ENCODE measurements around the gene BCL6. TPM values are rescaled to one million over a fixed set of nuclear protein-coding genes. Genes with fewer than 3 reads are reported as not detected.

Gene BCL6
- total and polyA plus RNA-seq, 2 of the 8 experiments (the other 6 are each of a cell fraction or from before 2014, with no cell fraction given) = 5.7 to 10.4 TPM

GRCh38 chr3:187720337-187720670, 25.0 kb downstream of the BCL6 start:
- POLR2A ChIA-PET (ENCODE audit: partially characterized antibody) = no interaction called here
- no peak overlapping the region for H3K27ac ChIP-seq (ENCODE audit: low read depth, low read length)
- CTCF ChIA-PET (ENCODE audit: partially characterized antibody) = interaction anchor here (0.6 to 23.0 kb wide), 13 partner anchors 18 to 1234 kb away, joined by 3 to 280 read pairs (median 4); partner anchors contain the start of genes BCL6 and RTP2
- no peaks in the 10 kb centered on the region for H3K27me3 ChIP-seq (replicated peaks in 1 of 4; ENCODE audit: control insufficient read depth in 3 of 4, extremely low read depth in 1 of 4, insufficient read depth in 3 of 4, low read length in 3 of 4)
- DNase-seq (ENCODE audit: low read depth in 1 of 2, low spot score in 2 of 2) (no peak), FAIRE-seq (no peak)
- H3K9ac ChIP-seq (replicated peaks in 1 of 4; ENCODE audit: extremely low read depth in 1 of 4, low read depth in 3 of 4, low read length in 3 of 4) = no peak overlapping the region
- no peak overlapping the region for H3K4me2 ChIP-seq (ENCODE audit: insufficient read depth in 1 of 2, low read depth in 2 of 2, low read length in 2 of 2)
- peak overlapping the region; percentile 65; the same call in 1 of the 2 replicates for H2BK15ac ChIP-seq (ENCODE audit: low read length)
- TF ChIP-seq GABPA (IDR thresholded peaks at IDR 0.05; ENCODE audit: borderline replicate concordance, insufficient read depth, low read length) (no peak), ZNF274 (IDR thresholded peaks at IDR 0.05; ENCODE audit: borderline replicate concordance, extremely low read depth, low read length) (no peak), TCF12 (IDR thresholded peaks at IDR 0.05; ENCODE audit: low read depth, low read length) (no peak), RNF2 (IDR thresholded peaks at IDR 0.05; ENCODE audit: borderline replicate concordance, low read depth, low read length, missing control alignments, poor library complexity, severe bottlenecking) (no peak), FOSL1 (IDR thresholded peaks at IDR 0.05; ENCODE audit: insufficient read depth, low read depth, low read length) (no peak)
- H3K14ac ChIP-seq (ENCODE audit: insufficient read length) = no peak overlapping the region
- H4K5ac ChIP-seq (ENCODE audit: insufficient read length, low read depth, low read length) = peak overlapping the region; percentile 10
- H4K8ac ChIP-seq (ENCODE audit: extremely low read depth, insufficient read depth, low read length) = no peak overlapping the region
- H3K56ac ChIP-seq (replicated peaks; ENCODE audit: insufficient read length, low read depth, low read length) = no peak overlapping the region
- no peaks in the 10 kb centered on the region for H3K23me2 ChIP-seq (ENCODE audit: low read depth, low read length)
- peaks cover 0 to 13% (median 4%) of the 10 kb centered on the region in 4 experiments; a peak in 6 of 7 replicates for H3K4me1 ChIP-seq (replicated peaks in 1 of 4; ENCODE audit: control insufficient read depth in 3 of 4, insufficient read depth in 4 of 4, low read length in 3 of 4)
- H2BK5ac ChIP-seq (ENCODE audit: low read depth, low read length) = 0 out of 2 replicates have a peak overlapping the region, but pooled peaks have one; percentile 86
- H4K20me1 ChIP-seq (replicated peaks in 1 of 2; ENCODE audit: control insufficient read depth in 1 of 2, insufficient read depth in 2 of 2, low read length in 2 of 2) = no peaks in the 10 kb centered on the region
- H2AK5ac ChIP-seq (ENCODE audit: low read depth, low read length) = no peak overlapping the region
- H4K91ac ChIP-seq (replicated peaks; ENCODE audit: insufficient read length, low read length) = no peak overlapping the region
- 0 out of 2 replicates have a peak overlapping the region, but pooled peaks have one; percentile 54 for H3K18ac ChIP-seq (ENCODE audit: extremely low read depth, low read length)
- H3K4ac ChIP-seq (replicated peaks; ENCODE audit: insufficient read length, low read depth, low read length) = no peak overlapping the region
- no peaks in the 10 kb centered on the region for H3K9me3 ChIP-seq (ENCODE audit: insufficient read depth in 2 of 2, low read depth in 1 of 2, low read length in 1 of 2)
- no peak overlapping the region for H2BK120ac ChIP-seq (replicated peaks; ENCODE audit: low read depth, low read length)
- no peak overlapping the region for H2AFZ ChIP-seq (ENCODE audit: low read length)
- no peaks in the 10 kb centered on the region for H3K79me2 ChIP-seq (ENCODE audit: control insufficient read depth in 1 of 2, insufficient read depth in 2 of 2, low read length in 2 of 2)
- no peaks in the 10 kb centered on the region for H3K79me1 ChIP-seq (ENCODE audit: low read depth, low read length)
- H3K4me3 ChIP-seq (ENCODE audit: extremely low read depth in 1 of 4, insufficient read depth in 2 of 4, low read depth in 3 of 4, low read length in 4 of 4) = no peak overlapping the region
- H3K36me3 ChIP-seq (ENCODE audit: control insufficient read depth in 2 of 4, insufficient read depth in 4 of 4, low read length in 3 of 4) = peaks cover 2 to 27% (median 7%) of the 10 kb centered on the region in 4 experiments; a peak in 6 of 8 replicates
- no peak overlapping the region for H3K23ac ChIP-seq (ENCODE audit: insufficient read length)
- H2BK12ac ChIP-seq (ENCODE audit: low read depth, low read length) = no peak overlapping the region
- 90% methylated on average over 2 of the region's 2 CpGs; no CpG with 5 or more reads in 1 of the 2 experiments for WGBS, 2 experiments (ENCODE audit: extremely low coverage in 1 of 2, insufficient coverage in 1 of 2, insufficient read length in 1 of 2, insufficient replicate concordance in 2 of 2, low coverage in 1 of 2, low lambda C conversion rate in 2 of 2, missing lambda C conversion rate in 1 of 2)
- peak overlapping the region; percentile 80; the same call in 1 of the 2 replicates for H2BK20ac ChIP-seq (ENCODE audit: low read length)
